NCI-H1930 (cell line): Measurements from ENCODE around the gene DYNLT2.

Experiments
- DNase-seq, 2 experiments: peaks; one replicate each; lab custom pipeline; 2025; lab: John Stamatoyannopoulos, UW

The DYNLT2 gene

DNA sequence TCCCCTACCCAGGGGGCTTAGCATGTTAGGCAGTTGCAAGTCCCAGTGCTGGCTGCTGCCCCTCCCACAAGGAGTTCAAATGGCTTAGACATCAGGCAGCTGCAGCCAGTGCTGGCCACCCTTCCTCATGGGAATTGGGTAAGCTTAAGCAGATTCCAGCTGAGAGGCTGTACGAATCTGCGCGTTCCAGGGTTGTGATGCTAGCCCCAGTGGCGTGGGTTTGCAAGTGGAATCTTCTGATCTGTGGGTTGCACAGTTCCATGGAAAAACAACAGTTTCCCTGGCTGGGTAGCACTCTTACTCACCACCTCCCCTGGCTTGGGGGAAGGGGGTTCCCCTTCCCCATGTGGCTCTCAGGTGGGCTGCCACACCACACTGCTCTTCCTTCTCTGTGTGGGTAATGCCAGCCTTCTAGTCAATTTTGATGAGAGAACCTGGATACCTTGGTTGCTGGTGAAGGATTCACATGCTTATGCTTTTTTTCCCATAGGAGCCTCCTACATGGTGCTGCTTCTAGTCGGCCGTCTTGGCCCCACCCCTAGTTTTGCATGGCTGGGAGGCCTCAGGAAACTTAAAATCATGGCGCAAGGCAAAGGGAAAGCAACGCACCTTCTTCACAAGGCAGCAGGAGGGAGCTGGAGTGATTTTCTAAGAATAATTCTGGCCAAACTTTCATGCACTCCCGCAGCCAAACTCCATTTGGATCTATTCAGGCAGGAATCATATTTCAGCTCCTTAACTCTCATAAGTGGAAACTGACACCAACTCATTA lies 13.0 kb downstream of the DYNLT2 start:
- DNase-seq: no peak

GRCh38 chr6:169729961-169730360 lies 21.4 kb downstream of the DYNLT2 start:
- DNase-seq: no peak

DNA sequence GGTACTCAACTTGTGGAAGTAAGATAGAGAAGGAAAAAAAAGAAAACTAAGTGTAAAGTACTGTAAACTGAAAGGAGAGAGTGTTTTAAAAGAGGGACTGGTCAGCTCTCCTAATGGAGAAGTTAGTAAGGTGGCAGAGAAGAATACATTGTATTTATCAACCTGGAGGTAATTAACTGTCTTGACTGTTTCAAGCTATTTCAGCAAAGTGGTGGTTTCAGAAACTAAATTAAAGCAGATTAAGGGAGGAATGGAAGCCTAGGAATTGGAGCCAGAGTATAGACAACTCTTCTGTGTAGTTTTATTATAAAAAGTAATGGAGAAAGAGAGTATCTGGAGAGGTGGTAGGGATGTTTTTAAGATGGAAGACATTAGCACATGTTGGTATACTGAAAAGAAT lies 24.4 kb downstream of the DYNLT2 start:
- DNase-seq: no peak

DNA sequence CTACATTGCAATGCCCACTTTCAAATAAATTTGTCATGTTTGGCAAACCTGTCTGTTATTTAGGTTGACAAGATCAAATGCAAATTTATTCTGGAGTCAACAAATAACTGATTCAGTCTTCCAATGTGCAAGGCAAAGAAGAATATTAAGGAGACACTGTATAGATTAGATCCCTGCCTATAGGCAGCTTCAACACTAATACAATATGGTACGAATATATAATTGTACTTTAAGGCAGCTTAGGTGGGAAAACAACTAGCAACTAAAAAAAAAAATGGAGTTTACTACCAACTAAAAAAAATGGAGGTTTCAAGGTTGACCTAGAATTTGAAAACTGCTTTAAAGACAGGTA lies 25.3 kb downstream of the DYNLT2 start:
- DNase-seq: no peak

- DNase-seq: no peak
These were observed 26.0 kb downstream of the DYNLT2 start for GRCh38 chr6:169725125-169726048.

DNA sequence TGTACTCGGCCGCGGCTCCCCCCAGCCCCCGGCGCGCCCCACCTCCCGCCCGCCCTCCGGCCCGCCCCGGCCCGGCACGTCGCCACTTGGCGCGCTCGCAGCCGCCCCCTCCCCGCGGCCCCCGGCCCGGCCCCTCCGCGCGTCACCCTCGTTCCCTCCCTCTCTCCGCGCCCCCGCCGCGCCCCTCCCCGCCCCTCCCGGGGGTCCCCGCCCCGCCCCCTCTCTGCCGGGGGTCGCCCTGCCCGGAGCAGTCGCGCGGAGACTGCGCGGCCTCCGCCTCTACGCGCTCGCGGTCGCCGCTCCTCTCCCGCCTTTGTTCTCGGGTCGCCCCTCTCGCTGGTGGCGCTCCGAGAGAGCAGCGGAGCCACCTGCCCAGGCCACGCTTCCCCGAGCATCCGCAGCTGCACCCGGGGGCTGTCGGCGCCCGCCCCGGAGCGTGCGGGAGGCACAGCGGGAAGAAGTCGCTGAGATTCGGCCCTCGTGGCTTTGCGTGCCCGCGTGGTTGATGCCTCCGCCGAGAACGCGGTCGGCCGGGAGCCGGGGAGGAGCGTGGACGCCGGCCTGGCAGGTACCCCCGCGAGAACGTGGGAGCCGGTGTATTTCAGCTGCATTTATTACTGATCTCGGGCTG lies 26.8 kb downstream of the DYNLT2 start, which contains the start of gene PHF10:
Gene PHF10 (minus strand): TSS at position 7 of the 631 bp plus-strand sequence. CDS start 569 bp downstream, outside the sequence.
- DNase-seq: peak; percentile 53 to 67

- DNase-seq: peak in 1 of 2 experiments; percentile 29
These were observed 27.3 kb downstream of the DYNLT2 start for GRCh38 chr6:169723991-169724493.

DNA sequence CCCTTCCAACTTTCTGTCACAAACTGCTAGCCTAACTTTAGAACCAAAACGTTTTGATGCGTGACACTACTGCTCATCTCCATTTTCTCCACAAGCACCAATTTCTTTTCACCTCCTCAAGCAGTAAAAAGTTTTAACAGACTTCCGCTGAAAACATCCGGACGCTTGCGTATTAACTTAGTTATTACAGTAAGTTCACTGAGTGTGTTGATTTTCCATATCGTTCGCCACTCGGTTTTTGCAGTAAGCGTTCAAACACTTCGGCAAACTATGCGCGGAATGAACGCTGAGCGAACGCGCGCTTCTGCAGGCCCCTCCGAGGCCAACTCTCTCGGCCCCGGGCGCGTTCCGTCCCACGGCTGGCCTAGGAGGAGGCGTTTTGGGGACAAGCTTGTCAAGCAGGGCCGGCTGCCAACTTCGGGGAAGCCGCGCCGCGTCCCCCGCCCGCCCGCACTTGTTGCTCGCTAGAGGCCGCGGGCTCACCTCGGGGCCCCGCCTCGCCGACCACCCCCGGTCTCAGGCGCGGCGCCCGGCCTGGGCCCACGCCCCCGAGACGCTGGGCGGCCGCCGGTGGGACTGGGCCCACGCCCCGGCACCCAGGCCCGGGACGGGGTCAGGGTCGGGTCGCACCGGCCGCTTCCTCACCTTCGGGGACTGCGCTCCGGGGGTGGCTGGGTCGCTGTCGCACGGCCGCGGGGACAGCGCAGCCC lies 28.0 kb downstream of the DYNLT2 start:
- peak in 1 of 2 experiments; percentile 6 for DNase-seq

DNA sequence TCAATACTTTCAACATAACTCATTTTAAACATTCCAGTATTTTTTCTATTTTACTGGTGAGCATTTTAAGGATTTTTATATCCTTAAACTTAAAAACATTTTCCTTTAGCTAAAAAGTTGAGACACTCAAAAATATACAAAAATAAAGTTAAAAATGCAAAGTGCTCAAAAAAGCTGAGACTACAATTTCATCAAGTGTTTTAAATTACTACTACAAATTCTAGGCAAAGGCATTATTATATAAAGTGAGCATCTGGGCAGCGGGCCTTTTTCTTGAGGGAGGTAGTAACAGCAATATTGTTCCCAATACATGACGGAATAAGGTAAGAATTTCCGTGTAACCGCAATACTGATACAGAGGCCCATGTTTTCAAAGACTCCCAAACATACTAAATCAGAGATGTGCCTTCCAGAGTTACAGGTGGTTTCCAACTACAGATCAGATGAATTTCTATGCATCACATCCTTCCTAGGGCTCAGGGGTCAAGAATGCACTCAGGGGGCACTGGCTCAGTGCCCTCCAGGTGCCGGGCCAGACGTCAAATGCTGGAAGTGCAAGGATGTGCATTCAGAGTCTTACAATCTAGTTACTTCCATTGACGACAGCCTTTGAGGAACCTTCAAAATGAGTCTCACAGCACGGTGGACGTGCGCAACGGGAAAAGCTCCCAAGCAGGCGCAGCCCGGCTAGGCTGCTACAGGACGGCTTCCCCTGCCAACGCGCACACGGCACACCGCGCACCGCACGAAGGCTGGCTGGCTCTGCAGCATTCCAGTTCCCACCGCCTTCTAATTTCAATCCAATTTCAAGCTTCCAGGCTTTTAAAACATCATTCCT lies 28.8 kb downstream of the DYNLT2 start:
- no peak for DNase-seq

- no peak for DNase-seq
These were observed 31.0 kb downstream of the DYNLT2 start for GRCh38 chr6:169720207-169720855.

DNA sequence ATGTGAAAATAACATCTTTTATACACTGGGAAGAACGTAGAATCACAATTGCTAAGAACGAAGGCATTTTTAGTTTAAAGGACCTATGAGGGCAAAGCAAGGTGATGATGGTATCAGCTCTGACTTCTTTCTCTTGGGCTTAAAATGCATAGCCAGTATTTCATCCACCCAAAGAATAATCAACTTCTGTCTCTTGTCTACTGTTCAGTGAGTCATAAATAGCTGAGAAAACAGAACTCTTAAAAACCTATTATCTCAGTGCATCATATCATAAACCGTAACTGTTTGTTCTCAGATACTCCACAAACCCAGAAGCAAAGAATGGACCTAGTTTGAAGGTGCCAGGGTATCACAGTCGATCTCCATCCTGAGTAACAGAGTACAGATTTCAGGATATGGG lies 32.3 kb downstream of the DYNLT2 start:
- no peak for DNase-seq

DNA sequence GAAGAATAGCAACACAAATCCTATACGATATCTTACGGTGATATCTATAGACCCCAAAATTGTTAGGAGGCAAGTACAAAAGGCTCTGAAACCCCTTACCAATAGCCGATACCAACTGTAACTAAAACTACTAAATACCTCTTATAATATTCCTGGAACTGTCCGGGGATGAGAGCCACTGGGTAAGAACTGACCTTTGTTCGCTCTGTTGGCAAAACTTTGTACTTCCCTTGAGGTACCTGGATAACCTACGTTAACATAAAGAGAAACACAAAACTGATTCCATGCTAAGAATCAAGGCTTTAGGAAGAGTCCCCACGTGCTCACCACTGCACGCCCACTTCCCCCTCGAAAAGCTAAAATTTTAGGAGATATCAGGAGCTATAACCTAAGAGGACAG lies 36.8 kb downstream of the DYNLT2 start:
- no peak for DNase-seq

- no peak for DNase-seq
These were observed 37.2 kb downstream of the DYNLT2 start for GRCh38 chr6:169714178-169714577.

- DNase-seq: no peak
These were observed 41.4 kb downstream of the DYNLT2 start for GRCh38 chr6:169710009-169710408.

GRCh38 chr6:169709293-169709692 lies 42.1 kb downstream of the DYNLT2 start:
- DNase-seq: no peak

- DNase-seq: no peak
These were observed 43.6 kb downstream of the DYNLT2 start for GRCh38 chr6:169707772-169708171.

DNA sequence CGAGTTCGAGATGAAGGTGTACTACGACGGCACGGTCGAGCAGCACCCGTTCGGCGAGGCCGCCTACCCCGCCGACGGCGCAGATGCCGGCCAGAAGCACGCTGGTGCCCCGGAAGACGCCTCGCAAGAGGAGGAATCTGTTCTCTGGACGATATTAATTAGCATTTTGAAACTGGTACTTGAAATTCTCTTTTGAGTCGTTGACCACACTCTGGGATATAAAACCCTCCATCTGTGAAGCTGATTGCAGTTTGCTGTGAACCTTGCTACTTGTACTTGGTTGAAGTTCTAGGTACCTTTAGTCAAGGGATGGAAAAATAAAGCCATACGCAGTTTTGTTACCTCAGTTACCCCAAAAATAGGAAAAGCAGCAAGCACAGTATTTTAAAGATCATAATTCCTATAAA lies 48.5 kb downstream of the DYNLT2 start:
- DNase-seq: no peak

- peak; percentile 87 to 91 for DNase-seq
These were observed 49.2 kb downstream of the DYNLT2 start, which contains the start of the genes C6orf120 and WDR27 for GRCh38 chr6:169701954-169702839. C6orf120 (plus strand) TSS chr6:169702126; CDS start chr6:169702460, 334 bp downstream. WDR27 (minus strand) TSS chr6:169702029; CDS start chr6:169689005, 13,024 bp downstream.
